ENCODE measurements around the gene NCOA1.

DNA sequence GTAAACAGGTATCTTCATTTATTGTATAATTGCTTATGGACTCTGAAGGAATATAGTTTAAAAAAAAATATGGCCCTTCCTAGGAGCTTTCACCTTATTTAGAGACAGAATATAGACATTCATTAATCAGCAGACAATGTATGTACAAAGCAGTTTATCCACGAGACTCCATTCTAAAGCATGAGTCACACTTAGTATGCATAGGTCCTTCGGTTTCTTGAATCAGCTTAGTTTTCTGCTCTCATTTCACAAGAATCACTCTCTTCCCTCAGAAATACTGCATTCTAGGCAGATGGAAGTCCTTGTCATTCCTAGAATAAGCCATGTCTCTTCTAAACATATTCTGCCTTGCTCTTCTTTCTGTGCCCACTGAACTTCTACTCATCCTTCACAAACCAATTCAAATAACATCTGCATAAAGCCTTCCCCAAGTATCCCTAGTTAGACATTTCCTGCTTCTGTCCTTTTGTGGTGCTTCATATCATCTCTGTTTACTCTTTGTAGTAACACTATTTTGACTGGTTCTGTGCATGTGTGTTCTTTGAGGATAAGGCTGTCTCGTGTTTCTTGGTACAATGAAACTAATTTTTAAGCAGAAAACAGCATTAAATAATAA, 217.6 kb downstream of the NCOA1 start:
- TF ChIP-seq ZNF830 (tag by site-specific recombination; IDR thresholded peaks at IDR 0.05; ENCODE audit: low read depth) (no peak), ZNF623 (tag by site-specific recombination; IDR thresholded peaks at IDR 0.05) (no peak), ZNF274 (IDR thresholded peaks at IDR 0.05; ENCODE audit: low read length) (no peak), ZNF274 (tag by site-specific recombination; IDR thresholded peaks at IDR 0.05; ENCODE audit: borderline replicate concordance) (no peak), BCL6B (tag by site-specific recombination; IDR thresholded peaks at IDR 0.05) (no peak), REST (tag by site-specific recombination; IDR thresholded peaks at IDR 0.05) (no peak), ZBTB1 (tag by site-specific recombination; IDR thresholded peaks at IDR 0.05) (no peak), ZNF664 (tag by site-specific recombination; IDR thresholded peaks at IDR 0.05) (no peak), MEIS1 (CRISPR knock-in tag; IDR thresholded peaks at IDR 0.05; ENCODE audit: borderline replicate concordance) (no peak), TRIM28 (IDR thresholded peaks at IDR 0.05; ENCODE audit: borderline replicate concordance, low read length) (no peak)
- TF ChIP-seq, protein P1, sequence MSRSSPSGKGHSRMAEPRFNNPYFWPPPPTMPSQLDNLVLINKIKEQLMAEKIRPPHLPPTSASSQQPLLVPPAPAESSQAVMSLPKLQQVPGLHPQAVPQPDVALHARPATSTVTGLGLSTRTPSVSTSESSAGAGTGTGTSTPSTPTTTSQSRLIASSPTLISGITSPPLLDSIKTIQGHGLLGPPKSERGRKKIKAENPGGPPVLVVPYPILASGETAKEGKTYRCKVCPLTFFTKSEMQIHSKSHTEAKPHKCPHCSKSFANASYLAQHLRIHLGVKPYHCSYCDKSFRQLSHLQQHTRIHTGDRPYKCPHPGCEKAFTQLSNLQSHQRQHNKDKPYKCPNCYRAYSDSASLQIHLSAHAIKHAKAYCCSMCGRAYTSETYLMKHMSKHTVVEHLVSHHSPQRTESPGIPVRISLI (tag by site-specific recombination; IDR thresholded peaks at IDR 0.05), result no peak
- TF ChIP-seq, protein P2, sequence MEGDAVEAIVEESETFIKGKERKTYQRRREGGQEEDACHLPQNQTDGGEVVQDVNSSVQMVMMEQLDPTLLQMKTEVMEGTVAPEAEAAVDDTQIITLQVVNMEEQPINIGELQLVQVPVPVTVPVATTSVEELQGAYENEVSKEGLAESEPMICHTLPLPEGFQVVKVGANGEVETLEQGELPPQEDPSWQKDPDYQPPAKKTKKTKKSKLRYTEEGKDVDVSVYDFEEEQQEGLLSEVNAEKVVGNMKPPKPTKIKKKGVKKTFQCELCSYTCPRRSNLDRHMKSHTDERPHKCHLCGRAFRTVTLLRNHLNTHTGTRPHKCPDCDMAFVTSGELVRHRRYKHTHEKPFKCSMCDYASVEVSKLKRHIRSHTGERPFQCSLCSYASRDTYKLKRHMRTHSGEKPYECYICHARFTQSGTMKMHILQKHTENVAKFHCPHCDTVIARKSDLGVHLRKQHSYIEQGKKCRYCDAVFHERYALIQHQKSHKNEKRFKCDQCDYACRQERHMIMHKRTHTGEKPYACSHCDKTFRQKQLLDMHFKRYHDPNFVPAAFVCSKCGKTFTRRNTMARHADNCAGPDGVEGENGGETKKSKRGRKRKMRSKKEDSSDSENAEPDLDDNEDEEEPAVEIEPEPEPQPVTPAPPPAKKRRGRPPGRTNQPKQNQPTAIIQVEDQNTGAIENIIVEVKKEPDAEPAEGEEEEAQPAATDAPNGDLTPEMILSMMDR (tag by site-specific recombination; IDR thresholded peaks at IDR 0.05), result no peak
- TF ChIP-seq, protein P3, sequence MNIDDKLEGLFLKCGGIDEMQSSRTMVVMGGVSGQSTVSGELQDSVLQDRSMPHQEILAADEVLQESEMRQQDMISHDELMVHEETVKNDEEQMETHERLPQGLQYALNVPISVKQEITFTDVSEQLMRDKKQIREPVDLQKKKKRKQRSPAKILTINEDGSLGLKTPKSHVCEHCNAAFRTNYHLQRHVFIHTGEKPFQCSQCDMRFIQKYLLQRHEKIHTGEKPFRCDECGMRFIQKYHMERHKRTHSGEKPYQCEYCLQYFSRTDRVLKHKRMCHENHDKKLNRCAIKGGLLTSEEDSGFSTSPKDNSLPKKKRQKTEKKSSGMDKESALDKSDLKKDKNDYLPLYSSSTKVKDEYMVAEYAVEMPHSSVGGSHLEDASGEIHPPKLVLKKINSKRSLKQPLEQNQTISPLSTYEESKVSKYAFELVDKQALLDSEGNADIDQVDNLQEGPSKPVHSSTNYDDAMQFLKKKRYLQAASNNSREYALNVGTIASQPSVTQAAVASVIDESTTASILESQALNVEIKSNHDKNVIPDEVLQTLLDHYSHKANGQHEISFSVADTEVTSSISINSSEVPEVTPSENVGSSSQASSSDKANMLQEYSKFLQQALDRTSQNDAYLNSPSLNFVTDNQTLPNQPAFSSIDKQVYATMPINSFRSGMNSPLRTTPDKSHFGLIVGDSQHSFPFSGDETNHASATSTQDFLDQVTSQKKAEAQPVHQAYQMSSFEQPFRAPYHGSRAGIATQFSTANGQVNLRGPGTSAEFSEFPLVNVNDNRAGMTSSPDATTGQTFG (tag by site-specific recombination; IDR thresholded peaks at IDR 0.05; ENCODE audit: borderline replicate concordance), result no peak
